Measurements from ENCODE around the gene NAPB. TPM values are rescaled to one million over a fixed set of nuclear protein-coding genes. Genes with fewer than 3 reads are reported as not detected.

NAPB gene
- total and polyA plus RNA-seq, 2 of the 8 experiments (the other 6 are each of a cell fraction or from before 2014, with no cell fraction given), result 6.2 to 12.3 TPM

DNA sequence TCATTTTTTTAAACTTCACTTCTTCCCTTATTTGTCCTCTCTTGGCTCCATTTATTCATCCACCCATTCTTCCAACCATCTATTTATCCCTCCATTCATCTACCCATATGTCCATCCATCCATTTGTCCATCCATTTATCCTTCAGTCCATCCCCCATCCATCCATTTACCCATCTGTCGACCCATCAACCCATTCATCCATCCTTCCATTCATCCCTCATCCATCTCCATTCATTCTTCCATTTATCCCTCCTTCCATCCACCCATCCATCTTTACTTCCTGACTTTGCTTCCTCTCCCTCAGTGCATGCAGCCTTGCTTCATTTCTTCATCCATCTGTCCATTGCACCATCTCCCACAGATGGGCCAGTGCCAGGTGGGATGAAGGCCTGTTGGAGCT lies 29.6 kb upstream of the NAPB start (continued):
- TF ChIP-seq KDM1A (IDR thresholded peaks at IDR 0.05; ENCODE audit: borderline replicate concordance, low read length), result no peak
- TF ChIP-seq POU5F1 (IDR thresholded peaks at IDR 0.05; ENCODE audit: low read depth, low read length), result no peak
- no peak for TF ChIP-seq CBX8 (IDR thresholded peaks at IDR 0.05; ENCODE audit: borderline replicate concordance, low read depth, low read length)
- TF ChIP-seq SAP30 (IDR thresholded peaks at IDR 0.05; ENCODE audit: insufficient read depth, insufficient replicate concordance, low read length), result no peak
- no peak for TF ChIP-seq RBBP5 (IDR thresholded peaks at IDR 0.05; ENCODE audit: borderline replicate concordance, low read depth, low read length)
- no peak for TF ChIP-seq SP4 (IDR thresholded peaks at IDR 0.05; ENCODE audit: low read length)
- TF ChIP-seq CHD1 (IDR thresholded peaks at IDR 0.05; ENCODE audit: low read depth, low read length), result no peak
